Osteocyte (in vitro differentiated cells): ENCODE data around the gene SHISA2. TPM values are rescaled to one million over a fixed set of nuclear protein-coding genes. Genes with fewer than 3 reads are reported as not detected.

Source experiments
- DNase-seq: peaks from one replicate; pipeline ENCODE4 v3.0.0; 2021; ENCODE audit warnings: mixed read lengths; ENCODE audit not compliant: unreplicated experiment; ENCODE audit errors: extremely low spot score
- H3K27ac Mint-ChIP-seq: one replicate; pipeline ENCODE4 v1.8.0; 2021; ENCODE audit warnings: mild to moderate bottlenecking, mixed read lengths; ENCODE audit not compliant: unreplicated experiment
- H3K27me3 Mint-ChIP-seq: one replicate; pipeline ENCODE4 v1.8.0; 2021; ENCODE audit warnings: mixed read lengths; ENCODE audit not compliant: unreplicated experiment
- H3K36me3 Mint-ChIP-seq: one replicate; pipeline ENCODE4 v1.8.0; 2021; ENCODE audit warnings: mixed read lengths; ENCODE audit not compliant: unreplicated experiment
- H3K4me1 Mint-ChIP-seq: one replicate; pipeline ENCODE4 v1.8.0; 2021; ENCODE audit warnings: mixed read lengths; ENCODE audit not compliant: unreplicated experiment
- H3K4me3 Mint-ChIP-seq: one replicate; pipeline ENCODE4 v1.8.0; 2021; ENCODE audit warnings: mild to moderate bottlenecking, moderate library complexity, mixed read lengths; ENCODE audit not compliant: unreplicated experiment
- H3K9me3 Mint-ChIP-seq: one replicate; pipeline ENCODE4 v1.8.0; 2021; ENCODE audit warnings: mixed read lengths; ENCODE audit not compliant: unreplicated experiment
- total RNA-seq: library from RNA; stranded (reverse); gene quantifications from 2 replicates; pipeline ENCODE4 v1.2.1, GENCODE V29; 2021
- TF ChIP-seq, protein P1 (sequence below): fragments of 200-600 bp; sonication (generic); IDR thresholded peaks from 2 replicates; pipeline ENCODE4 v1.5.0; 2021; ENCODE audit warnings: antibody characterized with exemption, mild to moderate bottlenecking, moderate library complexity

SHISA2 gene
- total RNA-seq, 1 donor from 2014 or later = 128 TPM

DNA sequence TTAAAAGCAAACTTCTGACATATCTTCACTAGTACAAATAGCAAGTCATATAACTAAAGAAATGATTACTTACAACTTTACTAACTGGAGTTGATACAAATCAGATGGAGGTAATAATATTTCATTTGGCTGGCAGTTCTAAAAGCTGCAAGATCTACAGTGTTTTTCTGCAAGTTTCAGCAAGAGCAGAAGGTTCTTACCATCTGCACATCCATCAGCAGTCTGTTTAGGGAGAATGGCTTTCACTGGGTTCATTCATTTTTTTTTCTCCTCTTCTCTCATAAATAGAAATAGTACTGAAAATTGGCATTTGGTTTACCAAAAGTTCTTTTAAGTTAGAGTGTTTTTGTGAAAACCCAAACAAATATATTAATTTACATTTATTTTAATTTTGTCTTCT, 3.1 kb upstream of the SHISA2 start:
- Mint-ChIP-seq H3K27ac (no peak overlapping the region), H3K36me3 (no peaks in the 10 kb centered on the region), H3K27me3 (no peaks in the 10 kb centered on the region), H3K4me1 (peaks cover 8% of the 10 kb centered on the region), H3K9me3 (no peaks in the 10 kb centered on the region), H3K4me3 (no peak overlapping the region)
- no peak for DNase-seq
- TF ChIP-seq, protein P1, sequence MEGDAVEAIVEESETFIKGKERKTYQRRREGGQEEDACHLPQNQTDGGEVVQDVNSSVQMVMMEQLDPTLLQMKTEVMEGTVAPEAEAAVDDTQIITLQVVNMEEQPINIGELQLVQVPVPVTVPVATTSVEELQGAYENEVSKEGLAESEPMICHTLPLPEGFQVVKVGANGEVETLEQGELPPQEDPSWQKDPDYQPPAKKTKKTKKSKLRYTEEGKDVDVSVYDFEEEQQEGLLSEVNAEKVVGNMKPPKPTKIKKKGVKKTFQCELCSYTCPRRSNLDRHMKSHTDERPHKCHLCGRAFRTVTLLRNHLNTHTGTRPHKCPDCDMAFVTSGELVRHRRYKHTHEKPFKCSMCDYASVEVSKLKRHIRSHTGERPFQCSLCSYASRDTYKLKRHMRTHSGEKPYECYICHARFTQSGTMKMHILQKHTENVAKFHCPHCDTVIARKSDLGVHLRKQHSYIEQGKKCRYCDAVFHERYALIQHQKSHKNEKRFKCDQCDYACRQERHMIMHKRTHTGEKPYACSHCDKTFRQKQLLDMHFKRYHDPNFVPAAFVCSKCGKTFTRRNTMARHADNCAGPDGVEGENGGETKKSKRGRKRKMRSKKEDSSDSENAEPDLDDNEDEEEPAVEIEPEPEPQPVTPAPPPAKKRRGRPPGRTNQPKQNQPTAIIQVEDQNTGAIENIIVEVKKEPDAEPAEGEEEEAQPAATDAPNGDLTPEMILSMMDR = no peak

DNA sequence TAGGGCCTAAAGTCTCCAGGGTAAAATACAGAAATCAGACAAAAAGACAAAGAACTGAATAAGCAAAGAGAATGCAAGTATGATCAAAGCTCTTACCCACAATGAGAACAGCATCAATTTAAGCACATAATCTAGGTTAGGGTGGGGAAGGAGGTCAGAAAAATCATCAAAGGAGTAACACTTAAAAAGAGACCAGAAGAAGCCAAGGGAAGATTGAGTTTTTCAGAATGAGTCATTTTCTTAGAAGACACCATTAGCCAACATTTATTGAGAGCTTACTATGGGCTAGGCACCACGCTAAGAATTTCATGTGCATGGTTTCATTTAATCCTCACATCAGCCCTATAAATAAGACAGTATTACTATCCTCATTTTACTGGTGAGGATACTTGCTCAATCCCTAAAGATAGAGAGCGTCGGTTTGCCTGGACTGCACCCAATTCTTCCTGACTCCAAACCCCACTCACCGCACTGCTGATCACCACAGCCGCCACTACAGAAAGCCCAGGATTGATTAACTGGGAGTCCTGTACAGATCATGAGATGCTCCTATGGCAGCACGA, 1.7 kb upstream of the SHISA2 start:
- Mint-ChIP-seq H3K27ac (no peak overlapping the region), H3K4me3 (no peak overlapping the region), H3K9me3 (no peaks in the 10 kb centered on the region), H3K4me1 (peaks cover 8% of the 10 kb centered on the region), H3K36me3 (no peaks in the 10 kb centered on the region), H3K27me3 (no peaks in the 10 kb centered on the region)
- DNase-seq = no peak
- TF ChIP-seq, protein P1 = no peak

DNA sequence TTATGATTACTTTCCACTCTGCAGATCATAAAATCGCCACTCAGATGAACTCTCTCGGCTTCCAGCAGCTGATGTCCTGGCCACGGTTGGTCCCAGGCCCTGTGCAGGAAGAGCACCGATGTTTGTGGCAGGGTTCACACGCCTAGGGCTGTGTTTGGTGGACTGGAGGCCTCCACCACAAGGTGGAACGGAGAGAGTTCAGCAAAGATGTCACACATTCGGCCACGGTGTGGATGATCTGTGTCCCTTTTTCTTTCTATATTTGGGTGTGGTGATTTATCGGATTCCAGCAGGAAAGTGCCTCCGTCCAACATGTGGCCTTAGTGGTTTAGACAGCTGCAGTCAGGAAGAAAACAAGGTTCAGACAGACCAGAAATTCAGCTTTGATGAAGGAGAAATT, 521 bp upstream of the SHISA2 start:
- Mint-ChIP-seq H3K36me3 (peaks cover 4% of the 10 kb centered on the region), H3K4me3 (peak overlapping the region; percentile 72), H3K4me1 (peaks cover 18% of the 10 kb centered on the region), H3K9me3 (no peaks in the 10 kb centered on the region), H3K27ac (no peak overlapping the region), H3K27me3 (no peaks in the 10 kb centered on the region)
- TF ChIP-seq, protein P1 = no peak
- no peak for DNase-seq

DNA sequence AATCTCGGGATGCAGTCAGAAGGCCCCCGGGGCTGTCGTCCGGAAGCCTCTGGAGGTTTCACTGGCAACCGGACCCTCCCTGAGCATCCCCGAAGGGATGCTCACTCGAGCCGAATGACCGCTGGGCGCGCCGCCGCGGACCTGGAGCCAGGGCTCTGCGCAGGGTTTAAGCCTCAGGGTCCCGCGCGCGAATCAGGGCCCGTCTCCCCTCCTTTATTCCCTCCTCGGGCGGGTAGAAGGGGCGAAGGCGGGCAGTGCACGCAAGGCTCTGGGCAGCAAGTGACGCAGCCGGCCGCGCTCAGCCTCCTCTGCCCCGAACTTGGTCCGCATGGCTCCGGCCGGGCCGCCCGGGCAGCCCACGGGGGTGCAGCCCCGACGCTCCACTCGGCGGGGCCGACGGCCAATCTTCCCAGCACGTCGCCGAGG, 572 bp downstream of the SHISA2 start:
- H3K4me3 Mint-ChIP-seq = peak overlapping the region; percentile 94
- H3K36me3 Mint-ChIP-seq = peaks cover 14% of the 10 kb centered on the region
- H3K27ac Mint-ChIP-seq = peak overlapping the region; percentile 81
- peaks cover 28% of the 10 kb centered on the region for H3K4me1 Mint-ChIP-seq
- H3K27me3 Mint-ChIP-seq = no peaks in the 10 kb centered on the region
- no peaks in the 10 kb centered on the region for H3K9me3 Mint-ChIP-seq
- TF ChIP-seq, protein P1 = no peak
- peak; percentile 84 for DNase-seq

DNA sequence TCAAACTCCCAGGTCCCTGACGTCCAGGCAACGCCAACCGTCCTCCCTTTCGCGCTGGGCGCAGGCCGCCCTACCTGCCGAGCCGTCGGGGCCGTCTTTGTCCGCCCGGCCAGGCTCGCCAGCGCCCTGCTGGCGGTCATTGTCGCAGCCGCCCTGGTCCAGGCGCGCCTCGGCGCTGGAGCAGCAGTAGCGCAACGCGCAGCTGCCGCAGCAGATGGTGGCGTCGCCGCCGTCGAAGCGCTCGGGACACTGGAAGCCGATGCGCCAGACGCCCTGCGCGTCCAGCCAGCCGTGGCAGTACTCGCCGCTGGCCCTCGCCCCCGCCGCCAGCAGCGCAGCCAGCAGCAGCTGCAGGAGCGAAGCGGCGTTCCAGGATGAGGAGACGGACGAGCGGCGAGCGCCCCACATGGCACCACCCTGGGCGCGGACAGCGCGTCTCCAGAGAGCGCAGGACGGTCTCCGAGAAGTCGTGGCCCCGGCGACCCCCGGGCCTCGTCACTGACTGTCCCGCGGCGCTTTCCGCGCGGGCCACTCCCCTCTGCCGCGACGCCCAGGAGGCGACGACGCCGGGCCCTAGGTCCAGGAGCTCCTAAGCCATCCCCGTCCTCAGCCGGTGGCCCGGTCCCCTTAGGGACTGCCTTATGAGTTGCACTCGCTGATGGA, 1.1 kb downstream of the SHISA2 start:
- Mint-ChIP-seq H3K9me3 (no peaks in the 10 kb centered on the region), H3K27me3 (no peaks in the 10 kb centered on the region), H3K27ac (peak overlapping the region; percentile 96), H3K4me1 (peaks cover 30% of the 10 kb centered on the region), H3K36me3 (peaks cover 16% of the 10 kb centered on the region), H3K4me3 (peak overlapping the region; percentile 94)
- peak; percentile 86 for DNase-seq
- TF ChIP-seq, protein P1 = no peak
